ENCODE data around the gene DRAM2.

GRCh38 chr1:111110197-111110899, 29.5 kb downstream of the DRAM2 start:
- TF ChIP-seq CTCF (IDR thresholded peaks at IDR 0.05; ENCODE audit: insufficient read depth, low read depth, low read length) (no peak), EZH2 (IDR thresholded peaks at IDR 0.05; ENCODE audit: insufficient read depth, low read length) (no peak)
